Endothelial cell of umbilical vein (primary cell): ENCODE data around the gene RPH3AL. TPM values are rescaled to one million over a fixed set of nuclear protein-coding genes. Genes with fewer than 3 reads are reported as not detected.

ENCODE experiments used
- BruUV-seq: library from RNA; stranded (reverse); fragments of 400-500 nt; replicated peaks from 2 replicates; lab custom pipeline; 2021; lab: Mats Ljungman, UMichigan
- CTCF ChIA-PET: fragments of 300-600, 350-600 bp; sonication (Branson Sonifier 250); formaldehyde crosslinking; loops from one replicate; lab custom pipeline; 2021; ENCODE audit warnings: antibody characterized with exemption, inconsistent platforms; lab: Charles Lee
- POLR2A ChIA-PET: fragments of 300-600, 350-600 bp; sonication (Branson Sonifier 250); formaldehyde crosslinking; loops from one replicate; lab custom pipeline; 2021; ENCODE audit warnings: antibody characterized with exemption, inconsistent platforms; lab: Charles Lee
- DNase-seq: peaks from one replicate; pipeline ENCODE4 v3.0.0-alpha.2; 2011; ENCODE audit warnings: low read depth, low spot score
- FAIRE-seq: peaks from 2 replicates; lab custom pipeline; 2011; peaks lifted over from hg19 to GRCh38; lab: Jason Lieb, UNC
- H2AFZ ChIP-seq: 2 replicates; pipeline ENCODE4 v1.6.0; 2012; ENCODE audit warnings: low read depth, low read length, control low read depth, inconsistent platforms
- H3K27ac ChIP-seq: 2 replicates; pipeline ENCODE4 v1.5.1; 2011; ENCODE audit warnings: low read depth, mild to moderate bottlenecking, control low read depth, low read length, moderate library complexity; ENCODE audit not compliant: insufficient read depth
- H3K27me3 ChIP-seq, 2 experiments: 2 replicates each; pipeline versions ENCODE4 v1.6.0 to v1.6.1; 2011; ENCODE audit warnings: low read length in 2 of 2, mixed read lengths in 1 of 2; ENCODE audit not compliant: control insufficient read depth in 2 of 2, insufficient read depth in 2 of 2
- H3K36me3 ChIP-seq, 2 experiments: 2 replicates in 1 of 2; 3 replicates in 1 of 2; pipeline ENCODE4 v1.5.1; 2011; ENCODE audit warnings: low read length in 2 of 2, mild to moderate bottlenecking in 1 of 2, moderate library complexity in 1 of 2; ENCODE audit not compliant: control insufficient read depth in 2 of 2, insufficient read depth in 2 of 2; ENCODE audit errors: extremely low read depth in 1 of 2
- H3K4me1 ChIP-seq: 3 replicates; pipeline ENCODE4 v1.5.1; 2011; ENCODE audit warnings: mild to moderate bottlenecking, low read length; ENCODE audit not compliant: control insufficient read depth, insufficient read depth; ENCODE audit errors: extremely low read depth
- H3K4me2 ChIP-seq: 2 replicates; pipeline ENCODE4 v1.6.1; 2011; ENCODE audit warnings: low read length, control low read depth, mixed read lengths; ENCODE audit not compliant: insufficient read depth
- H3K4me3 ChIP-seq, 3 experiments: fragments of 200-600 bp in 1 of 3; sonication (generic), shearing (Covaris generic) in 1 of 3; replicated peaks in 1 of 3; 2 replicates each; pipeline ENCODE4 v1.5.1; 2011 to 2016; ENCODE audit warnings: control low read depth in 3 of 3, low read length in 3 of 3, mild to moderate bottlenecking in 2 of 3, inconsistent platforms in 1 of 3, low read depth in 1 of 3, moderate library complexity in 1 of 3; ENCODE audit not compliant: insufficient read depth in 1 of 3
- H3K79me2 ChIP-seq: 2 replicates; pipeline ENCODE4 v1.6.0; 2012; ENCODE audit warnings: low read length, inconsistent platforms; ENCODE audit not compliant: control insufficient read depth, insufficient read depth
- H3K9ac ChIP-seq: replicated peaks from 2 replicates; pipeline ENCODE3; 2011; ENCODE audit warnings: low read length, control low read depth; ENCODE audit not compliant: insufficient read depth; ENCODE audit errors: extremely low read depth
- H3K9me1 ChIP-seq: replicated peaks from 3 replicates; pipeline ENCODE4 v1.6.0; 2011; ENCODE audit warnings: mild to moderate bottlenecking, low read length; ENCODE audit not compliant: control insufficient read depth, insufficient read depth; ENCODE audit errors: extremely low read depth
- H3K9me3 ChIP-seq: replicated peaks from 2 replicates; pipeline ENCODE4 v1.5.1; 2012; ENCODE audit warnings: low read length, inconsistent platforms; ENCODE audit not compliant: control insufficient read depth, insufficient read depth
- H4K20me1 ChIP-seq: replicated peaks from 2 replicates; pipeline ENCODE3; 2011; ENCODE audit warnings: mild to moderate bottlenecking, low read length; ENCODE audit not compliant: control insufficient read depth, insufficient read depth; ENCODE audit errors: extremely low read depth
- CTCF ChIP-seq, 2 donors: IDR thresholded peaks; 1 replicate in 1 of 2; 2 replicates in 1 of 2; pipeline ENCODE4 v1.5.1; 2011; ENCODE audit warnings: low read length in 2 of 2, mild to moderate bottlenecking in 2 of 2, moderate library complexity in 2 of 2, control low read depth in 1 of 2, inconsistent platforms in 1 of 2, low read depth in 1 of 2; ENCODE audit not compliant: insufficient read depth in 1 of 2; ENCODE audit errors: extremely low read depth in 1 of 2
- EZH2 ChIP-seq: IDR thresholded peaks from 2 replicates; pipeline ENCODE4 v1.6.1; 2012; ENCODE audit warnings: borderline replicate concordance, low read depth, mild to moderate bottlenecking, moderate library complexity, low read length, inconsistent platforms; ENCODE audit not compliant: severe bottlenecking
- FOS ChIP-seq: IDR thresholded peaks from 2 replicates; pipeline ENCODE4 v1.6.1; 2011; ENCODE audit warnings: mild to moderate bottlenecking, low read length, moderate library complexity, borderline replicate concordance; ENCODE audit not compliant: insufficient read depth
- GATA2 ChIP-seq: IDR thresholded peaks from 2 replicates; pipeline ENCODE4 v1.7.0; 2011; ENCODE audit warnings: low read depth, mild to moderate bottlenecking, moderate library complexity, mixed read lengths, low read length; ENCODE audit not compliant: insufficient read length, insufficient read depth
- JUN ChIP-seq: IDR thresholded peaks from 2 replicates; pipeline ENCODE4 v1.6.1; 2011; ENCODE audit warnings: borderline replicate concordance, low read depth; ENCODE audit not compliant: insufficient read length, insufficient read depth
- MAX ChIP-seq: IDR thresholded peaks from 2 replicates; pipeline ENCODE4 v1.6.1; 2011; ENCODE audit not compliant: insufficient read depth, insufficient read length
- MYC ChIP-seq: IDR thresholded peaks from one replicate; pipeline ENCODE4 v1.6.1; 2011; ENCODE audit warnings: mild to moderate bottlenecking, low read depth, low read length
- POLR2A ChIP-seq: IDR thresholded peaks from 2 replicates; pipeline ENCODE4 v1.6.1; 2012; ENCODE audit warnings: low read depth, mild to moderate bottlenecking, control low read depth, low read length
- POLR2AphosphoS5 ChIP-seq: IDR thresholded peaks from 2 replicates; pipeline ENCODE4 v1.6.1; 2012; ENCODE audit warnings: low read depth, mild to moderate bottlenecking, control low read depth, low read length, moderate library complexity; ENCODE audit not compliant: insufficient read depth
- dilution Hi-C: fragments of 300-500 bp; cut with MboI; formaldehyde crosslinking; loops from one replicate; pipeline ENCODE4 v1.15.0; 2019; ENCODE audit warnings: low sequenced_read_pairs; ENCODE audit not compliant: extremely low pct_ligation_motif_present
- intact Hi-C: fragments of 100-400 bp; cut with micrococcal nuclease; formaldehyde crosslinking; loops from one replicate; pipeline ENCODE4 v1.10.0; 2022
- polyA plus RNA-seq, 4 experiments: library from polyadenylated mRNA; depleted of rRNA in 3 of 4; stranded (reverse) in 3 of 4; unstranded in 1 of 4; fragments of >200 nt; gene quantifications; 2 replicates each; pipeline versions ENCODE4 v1.2.1 to v1.2.3, GENCODE V29; 2011 to 2012; ENCODE audit warnings: missing spikeins in 1 of 4
- total RNA-seq: library from RNA; stranded (reverse); gene quantifications from 2 replicates; pipeline ENCODE4 v1.2.3, GENCODE V29; 2021

RPH3AL gene
- total and polyA plus RNA-seq, 2 donors (not counting 3 experiments of a cell fraction or from before 2014, with no cell fraction given): 4.1 to 7.0 TPM

- FAIRE-seq (no peak), DNase-seq (no peak)
- Histone ChIP-seq H3K27me3 (no peaks in the 10 kb centered on the region), H3K9me1 (no peaks in the 10 kb centered on the region), H3K79me2 (no peaks in the 10 kb centered on the region), H3K27ac (no peak overlapping the region), H3K9ac (no peak overlapping the region), H2AFZ (no peak overlapping the region), H3K4me1 (no peaks in the 10 kb centered on the region), H4K20me1 (no peaks in the 10 kb centered on the region), H3K9me3 (no peaks in the 10 kb centered on the region), H3K4me3 (no peak overlapping the region), H3K4me2 (no peak overlapping the region), H3K36me3 (peaks cover 0 to 3% of the 10 kb centered on the region in 2 experiments)
- intact Hi-C loops: no loop called here
- BruUV-seq: no TSS peak
- ChIA-PET POLR2A (no interaction called here), CTCF (no interaction called here)
- dilution Hi-C loops: no loop called here
- TF ChIP-seq EZH2 (no peak), MAX (no peak), GATA2 (no peak), POLR2A (no peak), CTCF (IDR thresholded peaks at IDR 0.05; ENCODE audit: extremely low read depth in 1 of 2, insufficient read depth in 1 of 2, low read depth in 1 of 2, low read length in 2 of 2) (no peak), JUN (no peak), POLR2AphosphoS5 (no peak), FOS (no peak), MYC (no peak)
Measured at GRCh38 chr17:322006-322780, 30.4 kb downstream of the RPH3AL start.
